Progenitor cell of endocrine pancreas (in vitro differentiated cells): ENCODE data around the gene EPM2A. TPM values are rescaled to one million over a fixed set of nuclear protein-coding genes. Genes with fewer than 3 reads are reported as not detected.

Source experiments
- DNase-seq: peaks from one replicate; pipeline ENCODE4 v3.0.0; 2021; ENCODE audit warnings: low spot score; ENCODE audit not compliant: unreplicated experiment
- H3K27ac Mint-ChIP-seq: 2 replicates; pipeline ENCODE4 v1.8.0; 2021; ENCODE audit warnings: mild to moderate bottlenecking, moderate library complexity, mixed read lengths
- H3K27me3 Mint-ChIP-seq: 2 replicates; pipeline ENCODE4 v1.8.0; 2021; ENCODE audit warnings: mixed read lengths
- H3K36me3 Mint-ChIP-seq: 2 replicates; pipeline ENCODE4 v1.8.0; 2022; ENCODE audit warnings: mixed read lengths; ENCODE audit not compliant: insufficient read depth
- H3K4me1 Mint-ChIP-seq: 2 replicates; pipeline ENCODE4 v1.8.0; 2021; ENCODE audit warnings: low read depth, mixed read lengths
- H3K4me3 Mint-ChIP-seq: 2 replicates; pipeline ENCODE4 v1.8.0; 2021; ENCODE audit warnings: low read depth, mild to moderate bottlenecking, moderate library complexity, mixed read lengths
- H3K9me3 Mint-ChIP-seq: 2 replicates; pipeline ENCODE4 v1.8.0; 2021; ENCODE audit warnings: low read depth, mixed read lengths
- CTCF ChIP-seq: fragments of 200-600 bp; sonication (generic); IDR thresholded peaks from one replicate; pipeline ENCODE4 v1.5.0; 2021; ENCODE audit warnings: antibody characterized with exemption, mild to moderate bottlenecking; ENCODE audit not compliant: unreplicated experiment
- long read RNA-seq: library from polyadenylated mRNA; unstranded; transcript quantifications from one replicate; pipeline ENCODE4 v2.0.0, GENCODE V29; 2020
- total RNA-seq: library from RNA; stranded (reverse); gene quantifications from 2 replicates; pipeline ENCODE4 v1.2.1, GENCODE V29; 2021

EPM2A gene
- total RNA-seq: 14.7 and 15.6 TPM in 2 replicates
- long read RNA-seq, full-length matches to known transcripts: 5 of 5 reads
- long read RNA-seq, partial matches to known transcripts: 0 of 5 reads
- long read RNA-seq, other reads (novel, unspliced or antisense): 0 of 5 reads

- peaks cover 26% of the 10 kb centered on the region for H3K4me1 Mint-ChIP-seq
Observed at GRCh38 chr6:145735356-145736165, at the start of gene EPM2A. Gene EPM2A (minus strand): TSS chr6:145735520. CDS start chr6:145735498, 22 bp downstream.

GRCh38 chr6:145784683-145785082 is 49.4 kb upstream of the EPM2A start:
- no peak for DNase-seq

More at GRCh38 chr6:145735356-145736165, at the start of gene EPM2A:
- peak; percentile 10 for TF ChIP-seq CTCF
- H3K4me3 Mint-ChIP-seq: peak within 1 kb of the TSS; percentile 93
- peaks cover 12% of the 10 kb centered on the region for H3K9me3 Mint-ChIP-seq
- no peaks in the 10 kb centered on the region for H3K27me3 Mint-ChIP-seq
- peak within 1 kb of the TSS; percentile 100 for H3K27ac Mint-ChIP-seq
- DNase-seq: peak; percentile 70
- H3K36me3 Mint-ChIP-seq: no peaks in the 10 kb centered on the region

GRCh38 chr6:145783796-145784195 is 48.5 kb upstream of the EPM2A start:
- no peak for DNase-seq
- no peaks in the 10 kb centered on the region for H3K27me3 Mint-ChIP-seq
- H3K4me1 Mint-ChIP-seq: no peaks in the 10 kb centered on the region
- peaks cover 29% of the 10 kb centered on the region for H3K9me3 Mint-ChIP-seq
- no peak overlapping the region for H3K4me3 Mint-ChIP-seq
- no peak for TF ChIP-seq CTCF
- peaks cover 37% of the 10 kb centered on the region for H3K36me3 Mint-ChIP-seq
- H3K27ac Mint-ChIP-seq: no peak overlapping the region

More at GRCh38 chr6:145784683-145785082, 49.4 kb upstream of the EPM2A start:
- H3K9me3 Mint-ChIP-seq: peaks cover 32% of the 10 kb centered on the region
- H3K4me3 Mint-ChIP-seq: no peak overlapping the region
- peaks cover 44% of the 10 kb centered on the region for H3K36me3 Mint-ChIP-seq
- H3K27ac Mint-ChIP-seq: no peak overlapping the region
- no peak for TF ChIP-seq CTCF
- no peaks in the 10 kb centered on the region for H3K4me1 Mint-ChIP-seq
- H3K27me3 Mint-ChIP-seq: no peaks in the 10 kb centered on the region

GRCh38 chr6:145772846-145773245 is 37.5 kb upstream of the EPM2A start:
- Mint-ChIP-seq H3K27me3 (no peaks in the 10 kb centered on the region), H3K4me1 (peaks cover 5% of the 10 kb centered on the region), H3K36me3 (peaks cover 8% of the 10 kb centered on the region), H3K4me3 (no peak overlapping the region), H3K9me3 (peaks cover 39% of the 10 kb centered on the region), H3K27ac (peak overlapping the region; percentile 35)
- TF ChIP-seq CTCF: no peak
- DNase-seq: no peak

GRCh38 chr6:145765449-145765848 is 30.1 kb upstream of the EPM2A start:
- no peak for TF ChIP-seq CTCF
- DNase-seq: no peak
- Mint-ChIP-seq H3K36me3 (peaks cover 2% of the 10 kb centered on the region), H3K4me1 (peaks cover 23% of the 10 kb centered on the region), H3K4me3 (no peak overlapping the region), H3K27me3 (no peaks in the 10 kb centered on the region), H3K27ac (no peak overlapping the region), H3K9me3 (peaks cover 20% of the 10 kb centered on the region)
